ENCODE data around the gene NXF3.
"Not testable (repeated sequence)": the region's sequence is repeated elsewhere in the genome, so short reads cannot be mapped to it uniquely, and the experiment has no call there.

The NXF3 gene

DNA sequence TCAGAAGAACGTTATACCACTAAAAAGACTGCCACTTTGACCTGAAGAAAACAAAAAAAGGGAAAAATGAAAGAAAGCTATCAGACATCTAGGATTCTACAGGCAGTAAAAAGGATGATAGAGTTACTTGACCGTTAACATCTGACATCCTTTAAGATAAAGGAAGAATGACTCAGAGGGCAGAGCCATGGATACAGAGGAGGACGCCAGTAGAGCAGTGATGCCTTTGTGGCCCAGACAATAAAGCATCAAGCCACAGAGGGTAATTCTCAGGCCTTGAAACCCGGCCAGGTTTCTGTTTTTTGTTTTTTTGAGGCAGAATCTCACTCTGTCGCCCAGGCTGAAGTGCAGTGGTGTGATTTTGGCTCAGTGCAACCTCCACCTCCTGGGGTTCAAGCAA lies 19.5 kb downstream of the NXF3 start:
- peaks cover 43% of the 10 kb centered on the region for H3K27me3 Mint-ChIP-seq
- H3K27ac Mint-ChIP-seq = no peak overlapping the region
- no peaks in the 10 kb centered on the region for H3K36me3 Mint-ChIP-seq (ENCODE audit: low read depth)
- H3K4me1 Mint-ChIP-seq (ENCODE audit: low read depth) = no peaks in the 10 kb centered on the region
- DNase-seq = no peak
- H3K4me3 Mint-ChIP-seq = no peak overlapping the region
- H3K9me3 Mint-ChIP-seq = no peaks in the 10 kb centered on the region

DNA sequence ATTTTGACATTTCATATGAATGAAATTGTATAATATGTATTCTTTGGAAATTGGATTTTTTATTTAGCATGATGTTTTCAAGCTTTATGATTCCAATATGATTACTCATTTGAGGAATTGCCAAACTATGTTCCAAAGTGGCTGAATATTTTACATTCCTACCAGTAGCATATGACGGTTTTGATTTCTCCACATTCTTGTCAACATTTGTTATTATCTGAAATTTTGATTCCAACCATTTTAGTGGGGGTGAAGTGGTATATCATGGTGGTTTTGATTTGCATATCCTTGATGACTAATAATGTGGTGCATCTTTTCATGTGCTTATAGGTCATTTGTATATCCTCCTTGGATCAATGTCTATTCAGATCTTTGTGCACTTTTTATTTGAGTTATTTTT lies 26.3 kb downstream of the NXF3 start:
- no peaks in the 10 kb centered on the region for H3K4me1 Mint-ChIP-seq (ENCODE audit: low read depth)

DNA sequence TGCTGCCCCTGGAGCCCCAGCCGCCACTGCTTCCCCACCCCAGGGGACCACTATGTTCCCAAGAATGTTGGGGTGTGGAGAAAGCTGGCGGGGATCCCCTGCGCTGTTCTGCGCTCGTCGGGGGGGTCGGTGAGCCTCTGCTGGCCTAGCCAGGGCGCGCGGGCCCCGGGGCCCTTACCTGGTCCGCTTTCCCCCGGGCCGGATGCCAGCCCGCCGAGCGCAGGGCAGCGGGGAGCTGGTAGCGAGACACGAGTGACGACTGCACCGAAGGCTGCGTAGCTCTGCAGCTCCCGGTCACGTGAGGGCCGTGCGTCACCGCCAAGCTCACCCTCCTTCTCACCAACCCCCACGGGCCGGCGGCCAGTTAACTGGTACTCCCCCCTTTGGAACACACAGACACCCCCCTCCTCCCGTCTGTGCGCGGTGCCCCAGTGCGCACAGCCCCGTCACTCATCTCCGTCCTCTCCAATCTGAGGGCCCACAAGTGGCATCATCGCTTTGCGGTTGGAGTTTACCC lies 29.0 kb downstream of the NXF3 start, which contains the start of gene BEX1:
Gene BEX1, minus strand, starts transcription at position 254 of the 517 bp plus-strand sequence. CDS start 897 bp downstream, outside the sequence.
- Mint-ChIP-seq H3K4me1 (ENCODE audit: low read depth) (no peaks in the 10 kb centered on the region), H3K36me3 (ENCODE audit: low read depth) (no peaks in the 10 kb centered on the region), H3K9me3 (no peaks in the 10 kb centered on the region), H3K27ac (no peak within 1 kb of the TSS), H3K27me3 (peaks cover 63% of the 10 kb centered on the region), H3K4me3 (peak within 1 kb of the TSS; percentile 42)
- no peak for DNase-seq

More for the DNA sequence above, 26.3 kb downstream of the NXF3 start:
- Mint-ChIP-seq H3K4me3 (no peak overlapping the region), H3K27ac (no peak overlapping the region), H3K27me3 (peaks cover 54% of the 10 kb centered on the region), H3K9me3 (no peaks in the 10 kb centered on the region), H3K36me3 (ENCODE audit: low read depth) (no peaks in the 10 kb centered on the region)
- DNase-seq = no peak

DNA sequence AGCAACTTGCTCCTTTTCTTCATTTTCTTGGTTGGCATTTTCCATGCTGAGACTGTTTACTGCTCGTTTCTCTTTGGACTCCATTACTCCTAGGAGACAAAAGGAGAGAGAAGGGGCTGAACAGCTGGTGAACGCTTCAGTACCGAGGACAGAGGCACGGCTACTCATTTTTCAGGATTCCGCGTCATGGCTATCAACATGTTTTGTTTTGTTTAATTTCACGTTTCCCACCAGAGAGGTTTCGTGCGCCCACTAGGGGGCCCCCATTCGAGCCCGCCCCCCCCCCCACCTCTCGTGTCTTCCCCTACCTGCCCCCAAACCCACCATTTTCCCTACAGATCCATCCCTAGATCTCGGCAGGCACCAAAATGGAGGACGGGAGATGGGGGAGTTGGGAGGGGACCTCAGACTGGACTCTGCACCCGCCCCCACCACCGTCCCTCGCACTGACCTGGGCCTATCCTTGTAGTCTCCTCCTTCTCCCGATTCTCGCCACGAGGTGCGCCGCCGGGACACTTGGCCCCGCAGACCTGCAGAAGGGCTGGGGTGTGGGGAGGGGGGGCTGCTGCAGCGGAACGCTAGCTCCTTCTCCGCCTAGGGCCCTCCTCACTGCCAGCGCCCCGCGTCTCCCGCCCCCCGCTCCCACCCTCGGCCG lies 29.6 kb downstream of the NXF3 start:
- H3K4me3 Mint-ChIP-seq = peak overlapping the region; percentile 42
- no peaks in the 10 kb centered on the region for H3K36me3 Mint-ChIP-seq (ENCODE audit: low read depth)
- no peaks in the 10 kb centered on the region for H3K4me1 Mint-ChIP-seq (ENCODE audit: low read depth)
- H3K27me3 Mint-ChIP-seq = peaks cover 68% of the 10 kb centered on the region
- H3K27ac Mint-ChIP-seq = no peak overlapping the region
- H3K9me3 Mint-ChIP-seq = no peaks in the 10 kb centered on the region
- DNase-seq = no peak

DNA sequence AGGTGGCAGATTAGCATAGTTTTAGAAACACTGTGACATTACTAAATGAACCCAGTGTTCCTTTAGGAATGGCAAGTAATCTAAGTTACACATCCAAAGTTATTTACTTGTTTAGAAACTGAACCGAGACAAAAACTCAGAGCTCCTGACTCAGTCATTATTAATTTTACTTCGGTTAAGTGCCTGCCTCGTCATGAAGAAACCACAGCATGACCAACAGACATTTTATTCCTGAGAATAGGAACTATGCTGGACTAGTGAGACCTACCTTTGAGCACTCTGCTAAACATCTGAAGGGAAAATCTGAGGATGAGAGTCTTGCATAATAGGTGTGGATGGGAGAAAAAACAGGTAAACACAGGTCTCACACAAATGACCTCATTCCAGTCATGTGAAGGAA lies 31.5 kb downstream of the NXF3 start:
- Mint-ChIP-seq H3K27me3 (peaks cover 70% of the 10 kb centered on the region), H3K9me3 (no peaks in the 10 kb centered on the region), H3K27ac (no peak overlapping the region)

DNA sequence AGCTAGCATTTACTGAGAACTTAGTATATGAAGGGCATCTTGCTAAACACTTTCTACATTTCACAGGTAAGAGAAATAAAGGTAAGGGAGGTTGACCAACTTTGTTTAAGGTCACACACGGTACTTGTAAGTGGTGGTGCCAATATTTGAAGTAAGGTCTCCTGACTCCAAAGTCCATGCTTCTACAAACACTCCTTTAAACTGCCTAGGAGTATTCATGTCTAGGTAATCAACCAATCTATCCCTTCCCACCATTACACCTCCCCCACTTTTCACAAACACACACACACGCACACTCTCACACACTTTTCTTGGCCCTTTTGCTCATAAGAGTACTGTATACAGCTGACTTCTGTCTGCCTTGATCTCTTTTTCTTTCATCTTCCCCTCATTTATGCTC lies 36.0 kb downstream of the NXF3 start:
- no peaks in the 10 kb centered on the region for H3K36me3 Mint-ChIP-seq (ENCODE audit: low read depth)
- DNase-seq = no peak
- peaks cover 63% of the 10 kb centered on the region for H3K27me3 Mint-ChIP-seq
- no peak overlapping the region for H3K27ac Mint-ChIP-seq
- no peaks in the 10 kb centered on the region for H3K4me1 Mint-ChIP-seq (ENCODE audit: low read depth)
- H3K9me3 Mint-ChIP-seq = no peaks in the 10 kb centered on the region
- H3K4me3 Mint-ChIP-seq = no peak overlapping the region

More for the DNA sequence above, 31.5 kb downstream of the NXF3 start:
- H3K4me1 Mint-ChIP-seq (ENCODE audit: low read depth) = no peaks in the 10 kb centered on the region
- H3K36me3 Mint-ChIP-seq (ENCODE audit: low read depth) = no peaks in the 10 kb centered on the region
- H3K4me3 Mint-ChIP-seq = no peak overlapping the region
- no peak for DNase-seq

DNA sequence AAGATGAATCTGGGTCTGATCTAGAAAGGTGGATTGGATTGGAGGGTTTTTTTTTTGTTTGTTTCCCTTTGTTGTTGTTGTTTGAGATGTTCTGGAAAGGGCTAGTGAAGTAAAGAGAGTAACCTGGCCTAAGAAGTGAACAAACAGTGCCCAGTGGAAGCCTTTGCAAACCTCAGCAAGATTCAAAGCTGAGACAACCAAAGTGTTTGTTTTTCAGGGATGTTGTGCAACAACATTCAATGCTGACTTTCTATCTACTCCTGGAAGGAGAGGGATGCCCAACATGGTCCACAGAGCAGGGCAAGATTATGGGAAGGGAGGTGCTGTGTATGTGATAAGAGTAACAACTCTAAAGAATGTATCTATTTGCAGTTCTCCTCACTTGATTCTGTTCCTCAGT lies 40.3 kb downstream of the NXF3 start:
- Mint-ChIP-seq H3K4me3 (no peak overlapping the region), H3K9me3 (no peaks in the 10 kb centered on the region), H3K36me3 (ENCODE audit: low read depth) (no peaks in the 10 kb centered on the region), H3K4me1 (ENCODE audit: low read depth) (no peaks in the 10 kb centered on the region), H3K27ac (no peak overlapping the region), H3K27me3 (peaks cover 56% of the 10 kb centered on the region)
- DNase-seq = no peak

DNA sequence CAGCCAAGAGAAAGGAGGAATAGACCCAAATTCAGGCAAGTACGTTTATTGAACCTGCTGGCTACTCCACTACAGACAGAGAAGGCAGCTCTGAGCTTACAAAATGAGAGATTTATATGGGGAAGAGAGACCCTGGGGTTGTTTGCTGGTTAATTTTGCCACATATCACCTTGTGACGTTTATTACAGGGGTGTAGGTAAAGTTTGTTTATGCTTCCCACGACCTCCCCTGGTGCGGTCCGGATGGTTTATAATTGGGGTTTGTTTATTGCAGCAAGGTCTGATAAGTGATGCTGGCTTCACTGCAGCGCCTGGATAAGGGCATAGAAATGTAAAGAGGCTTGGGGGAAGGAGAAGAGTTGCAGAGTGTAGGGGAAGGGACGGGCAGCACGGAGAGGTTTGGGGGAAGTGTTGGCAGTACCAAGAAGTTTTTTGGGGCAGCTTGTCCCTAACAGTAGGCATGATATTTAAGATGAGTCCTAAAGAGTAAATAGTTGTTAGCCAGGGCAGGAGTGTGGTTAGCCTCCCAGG lies 41.6 kb downstream of the NXF3 start:
- Mint-ChIP-seq H3K36me3 (ENCODE audit: low read depth) (no peaks in the 10 kb centered on the region), H3K4me3 (no peak overlapping the region), H3K27ac (no peak overlapping the region), H3K9me3 (no peaks in the 10 kb centered on the region), H3K4me1 (ENCODE audit: low read depth) (no peaks in the 10 kb centered on the region), H3K27me3 (peaks cover 57% of the 10 kb centered on the region)
- no peak for DNase-seq

DNA sequence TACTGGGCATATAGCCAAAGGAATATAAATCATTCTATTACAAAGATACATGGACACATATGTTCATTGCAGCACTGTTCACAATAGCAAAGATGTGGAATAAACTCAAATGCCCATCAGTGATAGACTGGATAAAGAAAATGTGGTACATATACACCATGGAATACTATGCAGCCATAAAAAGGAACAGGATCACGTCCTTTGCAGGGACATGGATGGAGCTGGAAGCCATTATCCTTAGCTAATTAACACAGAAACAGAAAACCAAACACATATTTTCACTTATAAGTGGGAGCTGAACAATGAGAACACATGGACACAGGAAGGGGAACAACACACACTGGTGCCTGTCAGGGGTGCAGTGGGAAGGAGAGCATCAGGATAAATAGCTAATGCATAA lies 59.6 kb downstream of the NXF3 start:
- DNase-seq; H3K4me1 Mint-ChIP-seq (ENCODE audit: low read depth); H3K4me3 Mint-ChIP-seq; H3K27me3 Mint-ChIP-seq; H3K9me3 Mint-ChIP-seq; H3K36me3 Mint-ChIP-seq (ENCODE audit: low read depth); H3K27ac Mint-ChIP-seq: not testable (repeated sequence)

Data from activated T-cell treated with anti-CD3 and anti-CD28 coated beads, Interleukin-2, amount 50 U/mL, for 24 hours (primary cell).